Stimulated activated CD8-positive, alpha-beta memory T cell treated with anti-CD3 and anti-CD28 coated beads, Interleukin-4, amount 100 ng/mL, for 24 hours (primary cell): ENCODE data around the gene CDH2.

Experiments used
- DNase-seq: peaks from one replicate; pipeline ENCODE4 v3.0.0-alpha.2; 2020; ENCODE audit warnings: low read depth

Gene CDH2

GRCh38 chr18:28127228-28127627 is 49.7 kb downstream of the CDH2 start:
- no peak for DNase-seq

GRCh38 chr18:28126768-28127167 is 50.2 kb downstream of the CDH2 start:
- DNase-seq = no peak

- no peak for DNase-seq
These were observed 51.9 kb downstream of the CDH2 start for GRCh38 chr18:28125051-28125450.

- DNase-seq = no peak
These were observed 52.5 kb downstream of the CDH2 start for GRCh38 chr18:28124131-28125029.

- no peak for DNase-seq
These were observed 53.4 kb downstream of the CDH2 start for GRCh38 chr18:28123401-28124030.

- no peak for DNase-seq
These were observed 56.0 kb downstream of the CDH2 start for GRCh38 chr18:28120828-28121515.

- DNase-seq = no peak
These were observed 60.5 kb downstream of the CDH2 start for GRCh38 chr18:28116461-28116860.

- DNase-seq = no peak
These were observed 61.8 kb downstream of the CDH2 start for GRCh38 chr18:28115149-28115550.

- DNase-seq = no peak
These were observed 62.5 kb downstream of the CDH2 start for GRCh38 chr18:28114472-28114871.

- DNase-seq = no peak
These were observed 63.5 kb downstream of the CDH2 start for GRCh38 chr18:28113271-28114029.

GRCh38 chr18:28112056-28112470 is 64.9 kb downstream of the CDH2 start:
- no peak for DNase-seq

GRCh38 chr18:28110924-28111323 is 66.0 kb downstream of the CDH2 start:
- DNase-seq = no peak

GRCh38 chr18:28109781-28110560 is 67.0 kb downstream of the CDH2 start:
- no peak for DNase-seq

GRCh38 chr18:28108814-28109213 is 68.1 kb downstream of the CDH2 start:
- DNase-seq = no peak

- DNase-seq = no peak
These were observed 68.7 kb downstream of the CDH2 start for GRCh38 chr18:28108254-28108653.

- DNase-seq = no peak
These were observed 77.7 kb downstream of the CDH2 start for GRCh38 chr18:28099237-28099636.

GRCh38 chr18:28095631-28096030 is 81.3 kb downstream of the CDH2 start:
- DNase-seq = no peak

- no peak for DNase-seq
These were observed 81.9 kb downstream of the CDH2 start for GRCh38 chr18:28095041-28095440.

- no peak for DNase-seq
These were observed 85.7 kb downstream of the CDH2 start for GRCh38 chr18:28091197-28091596.

GRCh38 chr18:28088477-28088876 is 88.5 kb downstream of the CDH2 start:
- DNase-seq = no peak
